Muscle of leg (tissue), 11 donors: ENCODE data around the gene PHKG1. TPM values are rescaled to one million over a fixed set of nuclear protein-coding genes. Genes with fewer than 3 reads are reported as not detected.
"Not testable (repeated sequence)": the region's sequence is repeated elsewhere in the genome, so short reads cannot be mapped to it uniquely, and the experiment has no call there.

Experiments
- DNase-seq: peaks from one replicate; pipeline ENCODE4 v3.0.0; 2013
- H3K27ac ChIP-seq: one replicate; pipeline ENCODE4 v1.5.1; 2013; ENCODE audit warnings: mild to moderate bottlenecking, low read length, control low read depth
- H3K27me3 ChIP-seq: one replicate; pipeline ENCODE4 v1.6.1; 2013; ENCODE audit warnings: low read length; ENCODE audit not compliant: control insufficient read depth, insufficient read depth
- H3K36me3 ChIP-seq: one replicate; pipeline ENCODE4 v1.6.1; 2013; ENCODE audit warnings: low read length; ENCODE audit not compliant: control insufficient read depth, insufficient read depth
- H3K4me1 ChIP-seq: one replicate; pipeline ENCODE4 v1.6.1; 2013; ENCODE audit warnings: low read length; ENCODE audit not compliant: control insufficient read depth, insufficient read depth
- H3K4me3 ChIP-seq: one replicate; pipeline ENCODE4 v1.5.1; 2013; ENCODE audit warnings: low read length, control low read depth
- H3K9me3 ChIP-seq: replicated peaks from 2 replicates; pipeline ENCODE4 v1.6.1; 2013; ENCODE audit warnings: low read depth, low read length; ENCODE audit not compliant: control insufficient read depth
- WGBS: methylation state at CpG from one replicate; pipeline ENCODE4 v1.1.5; 2013; ENCODE audit warnings: missing lambda C conversion rate; ENCODE audit not compliant: insufficient coverage; 5-methylcytosine and 5-hydroxymethylcytosine counted together
- polyA plus RNA-seq, 8 donors: library from polyadenylated mRNA; unstranded; fragments of 120-200 nt; gene quantifications; one replicate each; pipeline versions ENCODE4 v1.2.1 to v1.2.3, GENCODE V29; 2013; ENCODE audit warnings: inconsistent platforms in 1 of 8, low replicate concordance in 1 of 8; ENCODE audit not compliant: insufficient read length in 8 of 8, insufficient read depth in 1 of 8
- total RNA-seq: library from RNA; stranded (reverse); fragments of 120-200 nt; gene quantifications from one replicate; pipeline ENCODE4 v1.2.4, GENCODE V29; 2013

The PHKG1 gene
- total and polyA plus RNA-seq, 9 donors = 21.0 to 62.4 (median 35.1) TPM

GRCh38 chr7:56087445-56087844 is 5.3 kb downstream of the PHKG1 start:
- peaks cover 42% of the 10 kb centered on the region for H3K36me3 ChIP-seq
- peaks cover 37% of the 10 kb centered on the region for H3K4me1 ChIP-seq
- H3K27ac ChIP-seq = no peak overlapping the region
- no peaks in the 10 kb centered on the region for H3K9me3 ChIP-seq
- no peak for DNase-seq
- no peaks in the 10 kb centered on the region for H3K27me3 ChIP-seq
- H3K4me3 ChIP-seq = no peak overlapping the region
- 84% methylated on average over 14 of the region's 16 CpGs for WGBS

GRCh38 chr7:56086761-56087160 is 6.0 kb downstream of the PHKG1 start:
- Histone ChIP-seq H3K4me1 (peaks cover 34% of the 10 kb centered on the region), H3K9me3 (no peaks in the 10 kb centered on the region), H3K27me3 (no peaks in the 10 kb centered on the region), H3K27ac (no peak overlapping the region), H3K36me3 (peaks cover 48% of the 10 kb centered on the region), H3K4me3 (no peak overlapping the region)
- DNase-seq = no peak
- 92% methylated on average over 4 of the region's 7 CpGs for WGBS

DNA sequence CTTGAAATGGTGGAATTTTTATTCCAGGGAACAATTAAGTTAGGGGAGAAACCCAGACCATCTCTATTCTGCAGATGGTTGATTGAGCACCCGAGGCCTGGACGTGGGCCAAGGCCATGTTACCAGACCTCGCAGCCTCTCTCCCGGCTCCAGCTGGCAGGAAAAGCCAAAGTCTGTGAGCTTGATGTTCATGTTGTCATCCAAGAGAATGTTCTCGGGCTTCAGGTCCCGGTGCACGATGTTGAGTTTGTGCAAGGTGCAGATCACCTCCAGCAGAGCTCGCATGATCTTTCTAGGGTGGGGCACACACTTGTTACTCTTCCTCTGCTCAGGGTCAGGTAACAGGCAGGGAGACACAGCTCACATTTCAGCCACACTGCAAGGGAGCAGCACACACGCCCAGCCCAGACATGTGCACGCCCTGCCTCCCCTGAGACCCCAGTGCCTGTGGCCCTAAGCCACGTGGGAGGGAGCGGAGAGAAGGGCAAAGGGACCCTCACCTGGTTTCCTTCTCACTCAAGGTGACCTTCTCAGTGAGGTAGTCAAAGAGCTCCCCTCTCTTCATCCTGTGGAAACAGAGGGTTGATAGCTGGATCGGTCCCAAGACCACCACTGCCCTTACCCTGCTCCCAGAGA is 9.5 kb downstream of the PHKG1 start:
- peaks cover 47% of the 10 kb centered on the region for H3K4me1 ChIP-seq
- WGBS = 44% methylated on average over 4 of the region's 13 CpGs
- H3K27ac ChIP-seq = peak overlapping the region; percentile 78
- peaks cover 57% of the 10 kb centered on the region for H3K36me3 ChIP-seq
- no peaks in the 10 kb centered on the region for H3K27me3 ChIP-seq
- peak; percentile 62 for DNase-seq
- H3K9me3 ChIP-seq = no peaks in the 10 kb centered on the region
- H3K4me3 ChIP-seq = no peak overlapping the region

GRCh38 chr7:56081626-56082340 is 11.0 kb downstream of the PHKG1 start:
- H3K4me3 ChIP-seq = no peak overlapping the region

GRCh38 chr7:56080726-56081435 is 11.9 kb downstream of the PHKG1 start:
- Histone ChIP-seq H3K36me3 (peaks cover 54% of the 10 kb centered on the region), H3K4me1 (peaks cover 54% of the 10 kb centered on the region), H3K27ac (peak overlapping the region; percentile 72)
- not testable (repeated sequence) for DNase-seq, H3K27me3 ChIP-seq, H3K4me3 ChIP-seq, H3K9me3 ChIP-seq
- WGBS = 94% methylated on average over 24 of the region's 28 CpGs

More at GRCh38 chr7:56081626-56082340, 11.0 kb downstream of the PHKG1 start:
- WGBS = 91% methylated on average over 28 of the region's 29 CpGs
- no peaks in the 10 kb centered on the region for H3K9me3 ChIP-seq
- peaks cover 54% of the 10 kb centered on the region for H3K4me1 ChIP-seq
- H3K36me3 ChIP-seq = peaks cover 54% of the 10 kb centered on the region
- no peaks in the 10 kb centered on the region for H3K27me3 ChIP-seq
- no peak for DNase-seq
- no peak overlapping the region for H3K27ac ChIP-seq

DNA sequence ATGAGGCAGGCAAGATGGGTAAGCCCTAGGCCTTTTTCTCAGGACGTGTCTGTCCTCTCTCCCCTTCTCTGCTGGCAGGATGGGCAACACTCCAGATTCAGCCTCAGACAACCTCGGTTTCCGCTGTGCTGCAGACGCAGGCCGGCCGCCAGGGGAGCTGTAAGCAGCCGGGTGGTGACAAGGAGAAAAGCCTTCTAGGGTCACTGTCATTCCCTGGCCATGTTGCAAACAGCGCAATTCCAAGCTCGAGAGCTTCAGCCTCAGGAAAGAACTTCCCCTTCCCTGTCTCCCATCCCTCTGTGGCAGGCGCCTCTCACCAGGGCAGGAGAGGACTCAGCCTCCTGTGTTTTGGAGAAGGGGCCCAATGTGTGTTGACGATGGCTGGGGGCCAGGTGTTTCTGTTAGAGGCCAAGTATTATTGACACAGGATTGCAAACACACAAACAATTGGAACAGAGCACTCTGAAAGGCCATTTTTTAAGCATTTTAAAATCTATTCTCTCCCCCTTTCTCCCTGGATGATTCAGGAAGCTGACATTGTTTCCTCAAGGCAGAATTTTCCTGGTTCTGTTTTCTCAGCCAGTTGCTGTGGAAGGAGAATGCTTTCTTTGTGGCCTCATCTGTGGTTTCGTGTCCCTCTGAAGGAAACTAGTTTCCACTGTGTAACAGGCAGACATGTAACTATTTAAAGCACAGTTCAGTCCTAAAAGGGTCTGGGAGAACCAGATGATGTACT is 13.1 kb downstream of the PHKG1 start:
- Histone ChIP-seq H3K4me3 (no peak overlapping the region), H3K36me3 (peaks cover 51% of the 10 kb centered on the region), H3K27me3 (no peaks in the 10 kb centered on the region), H3K4me1 (peaks cover 50% of the 10 kb centered on the region), H3K9me3 (no peaks in the 10 kb centered on the region), H3K27ac (peak overlapping the region; percentile 90)
- DNase-seq = peak; percentile 82
- 19% methylated on average over 4 of the region's 12 CpGs for WGBS

GRCh38 chr7:56078196-56078595 is 14.6 kb downstream of the PHKG1 start:
- H3K36me3 ChIP-seq = peaks cover 48% of the 10 kb centered on the region
- 92% methylated on average over 13 of the region's 16 CpGs for WGBS

GRCh38 chr7:56077681-56078080 is 15.1 kb downstream of the PHKG1 start:
- H3K4me1 ChIP-seq = peaks cover 38% of the 10 kb centered on the region
- H3K9me3 ChIP-seq = no peaks in the 10 kb centered on the region
- peaks cover 51% of the 10 kb centered on the region for H3K36me3 ChIP-seq
- no peak overlapping the region for H3K4me3 ChIP-seq
- no CpG with 5 or more reads among the region's 3 CpGs for WGBS
- no peak for DNase-seq
- H3K27me3 ChIP-seq = no peaks in the 10 kb centered on the region
- peak overlapping the region; percentile 42 for H3K27ac ChIP-seq

More at GRCh38 chr7:56078196-56078595, 14.6 kb downstream of the PHKG1 start:
- H3K4me3 ChIP-seq = no peak overlapping the region
- no peaks in the 10 kb centered on the region for H3K9me3 ChIP-seq
- no peak for DNase-seq
- no peaks in the 10 kb centered on the region for H3K27me3 ChIP-seq
- peak overlapping the region; percentile 42 for H3K27ac ChIP-seq
- peaks cover 41% of the 10 kb centered on the region for H3K4me1 ChIP-seq

- 8% methylated on average over 9 of the region's 19 CpGs for WGBS
- DNase-seq = peak; percentile 87
- Histone ChIP-seq H3K4me1 (peaks cover 22% of the 10 kb centered on the region), H3K27ac (no peak overlapping the region), H3K4me3 (no peak overlapping the region), H3K27me3 (no peaks in the 10 kb centered on the region), H3K9me3 (no peaks in the 10 kb centered on the region), H3K36me3 (peaks cover 46% of the 10 kb centered on the region)
These were observed 18.4 kb downstream of the PHKG1 start for GRCh38 chr7:56074371-56074791.
